ENCODE results near the gene PDAP1. TPM values are rescaled to one million over a fixed set of nuclear protein-coding genes. Genes with fewer than 3 reads are reported as not detected.

PDAP1 gene
- total and polyA plus RNA-seq, 2 of the 13 experiments (the other 11 are each of a cell fraction or from before 2014, with no cell fraction given) = 13.0 to 100 TPM

DNA sequence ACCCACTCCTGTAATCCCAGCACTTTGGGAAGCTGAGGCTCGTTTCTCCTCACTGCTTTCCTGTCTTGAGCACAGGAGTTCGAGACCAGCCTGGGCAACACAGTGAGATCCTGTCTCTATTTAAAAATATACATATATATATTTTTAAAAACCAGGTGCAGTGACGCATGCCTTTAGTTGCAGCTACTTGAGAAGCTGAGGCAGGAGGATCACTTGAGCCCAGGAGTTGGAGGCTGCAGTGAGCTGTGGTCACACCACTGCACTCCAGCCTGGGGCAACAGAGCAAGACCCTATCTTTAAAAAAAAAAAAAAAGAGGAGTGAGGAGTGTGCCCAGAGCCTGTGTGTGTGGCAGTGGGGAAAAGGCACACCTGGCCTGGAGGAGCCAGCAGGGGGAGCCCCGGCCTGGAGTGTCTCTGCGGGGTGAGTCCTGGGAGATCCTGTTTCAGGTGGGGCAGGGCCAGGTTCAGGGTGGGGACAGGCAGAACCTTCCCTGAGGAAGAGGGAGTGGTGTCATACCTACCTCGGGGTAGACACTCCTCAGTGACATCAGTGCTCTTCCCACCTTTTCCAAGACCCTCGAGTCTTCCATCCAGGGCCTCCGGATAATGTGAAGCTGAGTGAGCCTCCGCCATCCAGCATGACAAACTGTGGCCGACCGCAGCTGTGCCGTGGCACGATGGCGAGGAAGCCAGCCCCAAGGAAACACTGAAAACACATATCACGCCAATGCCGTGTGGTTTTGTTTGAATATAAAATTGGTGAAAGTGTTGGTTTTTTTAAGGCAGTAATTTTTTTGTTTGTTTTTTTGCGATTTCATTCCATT lies 42.9 kb downstream of the PDAP1 start (continued):
- no peak for TF ChIP-seq CBX5 (CRISPR knock-in tag; IDR thresholded peaks at IDR 0.05; ENCODE audit: borderline replicate concordance)
- peak; percentile 62 for TF ChIP-seq SMC3 (IDR thresholded peaks at IDR 0.05; ENCODE audit: low read length)
- peak; percentile 26; the same call in 1 of the 2 replicates for TF ChIP-seq SALL1 (CRISPR knock-in tag; IDR thresholded peaks at IDR 0.05)
- TF ChIP-seq ZNF121 (CRISPR knock-in tag; IDR thresholded peaks at IDR 0.05) = peak; percentile 86
- TF ChIP-seq ZNF614 (CRISPR knock-in tag; IDR thresholded peaks at IDR 0.05; ENCODE audit: borderline replicate concordance) = 0 out of 2 replicates have a peak, but pooled peaks have one; percentile 35
- TF ChIP-seq, protein P1, sequence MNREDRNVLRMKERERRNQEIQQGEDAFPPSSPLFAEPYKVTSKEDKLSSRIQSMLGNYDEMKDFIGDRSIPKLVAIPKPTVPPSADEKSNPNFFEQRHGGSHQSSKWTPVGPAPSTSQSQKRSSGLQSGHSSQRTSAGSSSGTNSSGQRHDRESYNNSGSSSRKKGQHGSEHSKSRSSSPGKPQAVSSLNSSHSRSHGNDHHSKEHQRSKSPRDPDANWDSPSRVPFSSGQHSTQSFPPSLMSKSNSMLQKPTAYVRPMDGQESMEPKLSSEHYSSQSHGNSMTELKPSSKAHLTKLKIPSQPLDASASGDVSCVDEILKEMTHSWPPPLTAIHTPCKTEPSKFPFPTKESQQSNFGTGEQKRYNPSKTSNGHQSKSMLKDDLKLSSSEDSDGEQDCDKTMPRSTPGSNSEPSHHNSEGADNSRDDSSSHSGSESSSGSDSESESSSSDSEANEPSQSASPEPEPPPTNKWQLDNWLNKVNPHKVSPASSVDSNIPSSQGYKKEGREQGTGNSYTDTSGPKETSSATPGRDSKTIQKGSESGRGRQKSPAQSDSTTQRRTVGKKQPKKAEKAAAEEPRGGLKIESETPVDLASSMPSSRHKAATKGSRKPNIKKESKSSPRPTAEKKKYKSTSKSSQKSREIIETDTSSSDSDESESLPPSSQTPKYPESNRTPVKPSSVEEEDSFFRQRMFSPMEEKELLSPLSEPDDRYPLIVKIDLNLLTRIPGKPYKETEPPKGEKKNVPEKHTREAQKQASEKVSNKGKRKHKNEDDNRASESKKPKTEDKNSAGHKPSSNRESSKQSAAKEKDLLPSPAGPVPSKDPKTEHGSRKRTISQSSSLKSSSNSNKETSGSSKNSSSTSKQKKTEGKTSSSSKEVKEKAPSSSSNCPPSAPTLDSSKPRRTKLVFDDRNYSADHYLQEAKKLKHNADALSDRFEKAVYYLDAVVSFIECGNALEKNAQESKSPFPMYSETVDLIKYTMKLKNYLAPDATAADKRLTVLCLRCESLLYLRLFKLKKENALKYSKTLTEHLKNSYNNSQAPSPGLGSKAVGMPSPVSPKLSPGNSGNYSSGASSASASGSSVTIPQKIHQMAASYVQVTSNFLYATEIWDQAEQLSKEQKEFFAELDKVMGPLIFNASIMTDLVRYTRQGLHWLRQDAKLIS (CRISPR knock-in tag; IDR thresholded peaks at IDR 0.05) = no peak
- TF ChIP-seq ZNF782 (CRISPR knock-in tag; IDR thresholded peaks at IDR 0.05; ENCODE audit: borderline replicate concordance) = no peak
- TF ChIP-seq, protein P2, sequence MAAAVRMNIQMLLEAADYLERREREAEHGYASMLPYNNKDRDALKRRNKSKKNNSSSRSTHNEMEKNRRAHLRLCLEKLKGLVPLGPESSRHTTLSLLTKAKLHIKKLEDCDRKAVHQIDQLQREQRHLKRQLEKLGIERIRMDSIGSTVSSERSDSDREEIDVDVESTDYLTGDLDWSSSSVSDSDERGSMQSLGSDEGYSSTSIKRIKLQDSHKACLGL (CRISPR knock-in tag; IDR thresholded peaks at IDR 0.05) = no peak
- TF ChIP-seq MAF1 (CRISPR knock-in tag; IDR thresholded peaks at IDR 0.05; ENCODE audit: borderline replicate concordance) = no peak
- TF ChIP-seq ZNF256 (CRISPR knock-in tag; conservative IDR thresholded peaks at IDR 0.05) = no peak
- no peak for TF ChIP-seq ZFX (CRISPR knock-in tag; IDR thresholded peaks at IDR 0.05; ENCODE audit: low read depth)
- peak; percentile 76 for TF ChIP-seq RAD21 (CRISPR knock-in tag; IDR thresholded peaks at IDR 0.05)
- no peak for TF ChIP-seq ZSCAN25 (CRISPR knock-in tag; IDR thresholded peaks at IDR 0.05)
- no peak for TF ChIP-seq SRSF9 (IDR thresholded peaks at IDR 0.05; ENCODE audit: borderline replicate concordance, insufficient read depth, low read depth, low read length, poor library complexity, severe bottlenecking)
- TF ChIP-seq, protein P3, sequence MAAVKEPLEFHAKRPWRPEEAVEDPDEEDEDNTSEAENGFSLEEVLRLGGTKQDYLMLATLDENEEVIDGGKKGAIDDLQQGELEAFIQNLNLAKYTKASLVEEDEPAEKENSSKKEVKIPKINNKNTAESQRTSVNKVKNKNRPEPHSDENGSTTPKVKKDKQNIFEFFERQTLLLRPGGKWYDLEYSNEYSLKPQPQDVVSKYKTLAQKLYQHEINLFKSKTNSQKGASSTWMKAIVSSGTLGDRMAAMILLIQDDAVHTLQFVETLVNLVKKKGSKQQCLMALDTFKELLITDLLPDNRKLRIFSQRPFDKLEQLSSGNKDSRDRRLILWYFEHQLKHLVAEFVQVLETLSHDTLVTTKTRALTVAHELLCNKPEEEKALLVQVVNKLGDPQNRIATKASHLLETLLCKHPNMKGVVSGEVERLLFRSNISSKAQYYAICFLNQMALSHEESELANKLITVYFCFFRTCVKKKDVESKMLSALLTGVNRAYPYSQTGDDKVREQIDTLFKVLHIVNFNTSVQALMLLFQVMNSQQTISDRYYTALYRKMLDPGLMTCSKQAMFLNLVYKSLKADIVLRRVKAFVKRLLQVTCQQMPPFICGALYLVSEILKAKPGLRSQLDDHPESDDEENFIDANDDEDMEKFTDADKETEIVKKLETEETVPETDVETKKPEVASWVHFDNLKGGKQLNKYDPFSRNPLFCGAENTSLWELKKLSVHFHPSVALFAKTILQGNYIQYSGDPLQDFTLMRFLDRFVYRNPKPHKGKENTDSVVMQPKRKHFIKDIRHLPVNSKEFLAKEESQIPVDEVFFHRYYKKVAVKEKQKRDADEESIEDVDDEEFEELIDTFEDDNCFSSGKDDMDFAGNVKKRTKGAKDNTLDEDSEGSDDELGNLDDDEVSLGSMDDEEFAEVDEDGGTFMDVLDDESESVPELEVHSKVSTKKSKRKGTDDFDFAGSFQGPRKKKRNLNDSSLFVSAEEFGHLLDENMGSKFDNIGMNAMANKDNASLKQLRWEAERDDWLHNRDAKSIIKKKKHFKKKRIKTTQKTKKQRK (IDR thresholded peaks at IDR 0.05; ENCODE audit: low read length) = no peak
- TF ChIP-seq PCBP2 (optimal IDR thresholded peaks at IDR 0.05; ENCODE audit: low read depth, low read length, poor library complexity, severe bottlenecking) = no peak
- no peak for TF ChIP-seq NPAS2 (CRISPR knock-in tag; IDR thresholded peaks at IDR 0.05; ENCODE audit: borderline replicate concordance)
- TF ChIP-seq BORCS8-MEF2B (CRISPR knock-in tag; IDR thresholded peaks at IDR 0.05) = no peak
- no peak for TF ChIP-seq ZNF674 (CRISPR knock-in tag; IDR thresholded peaks at IDR 0.05; ENCODE audit: low read depth)
- peak; percentile 32; the same call in 1 of the 2 replicates for TF ChIP-seq KDM5B (CRISPR knock-in tag; IDR thresholded peaks at IDR 0.05; ENCODE audit: borderline replicate concordance)
